ENCODE measurements around the gene PAFAH2.

Gene PAFAH2

GRCh38 chr1:26023826-26024225 is 26.0 kb upstream of the PAFAH2 start:
- no peak overlapping the region for H3K4me3 ChIP-seq (ENCODE audit: low read length)
- no peaks in the 10 kb centered on the region for H3F3A ChIP-seq (ENCODE audit: insufficient read depth, low read length)
- no peak overlapping the region for H3K9ac ChIP-seq (ENCODE audit: low read length)
- DNase-seq, result no peak
- no peak overlapping the region for H2AFZ ChIP-seq (ENCODE audit: low read length)
- H3K36me3 ChIP-seq (replicated peaks; ENCODE audit: insufficient read depth, low read length), result no peaks in the 10 kb centered on the region
- no peaks in the 10 kb centered on the region for H3K9me3 ChIP-seq (replicated peaks; ENCODE audit: insufficient read depth, low read length)
- H3K79me2 ChIP-seq (ENCODE audit: low read length), result no peaks in the 10 kb centered on the region
- no peak overlapping the region for H3K4me2 ChIP-seq (ENCODE audit: low read depth, low read length)
- no peaks in the 10 kb centered on the region for H4K20me1 ChIP-seq (ENCODE audit: insufficient read depth, low read length)
- H3K27ac ChIP-seq (ENCODE audit: low read length), result no peak overlapping the region
- TF ChIP-seq CTCF (IDR thresholded peaks at IDR 0.05; ENCODE audit: low read length) (no peak), EZH2phosphoT487 (IDR thresholded peaks at IDR 0.05; ENCODE audit: low read length) (no peak), EZH2 (optimal IDR thresholded peaks at IDR 0.05; ENCODE audit: low read depth, low read length) (no peak)
- no peaks in the 10 kb centered on the region for H3K9me2 ChIP-seq (replicated peaks; ENCODE audit: insufficient read depth, low read length)
- peaks cover 9% of the 10 kb centered on the region; the same call in 1 of the 2 replicates for H3K27me3 ChIP-seq (replicated peaks; ENCODE audit: insufficient read depth, low read length)
- peaks cover 6% of the 10 kb centered on the region; the same call in 1 of the 2 replicates for H3K4me1 ChIP-seq (ENCODE audit: low read length)

- Histone ChIP-seq H3K4me1 (ENCODE audit: low read length) (peaks cover 6% of the 10 kb centered on the region; the same call in 1 of the 2 replicates), H3K27me3 (replicated peaks; ENCODE audit: insufficient read depth, low read length) (peaks cover 9% of the 10 kb centered on the region; the same call in 1 of the 2 replicates), H3K27ac (ENCODE audit: low read length) (no peak overlapping the region), H3K36me3 (replicated peaks; ENCODE audit: insufficient read depth, low read length) (no peaks in the 10 kb centered on the region), H3K9me3 (replicated peaks; ENCODE audit: insufficient read depth, low read length) (no peaks in the 10 kb centered on the region), H2AFZ (ENCODE audit: low read length) (no peak overlapping the region), H3F3A (ENCODE audit: insufficient read depth, low read length) (no peaks in the 10 kb centered on the region), H3K79me2 (ENCODE audit: low read length) (no peaks in the 10 kb centered on the region), H3K4me3 (ENCODE audit: low read length) (no peak overlapping the region), H3K4me2 (ENCODE audit: low read depth, low read length) (no peak overlapping the region), H4K20me1 (ENCODE audit: insufficient read depth, low read length) (no peaks in the 10 kb centered on the region), H3K9me2 (replicated peaks; ENCODE audit: insufficient read depth, low read length) (no peaks in the 10 kb centered on the region), H3K9ac (ENCODE audit: low read length) (no peak overlapping the region)
- no peak for DNase-seq
- TF ChIP-seq CTCF (IDR thresholded peaks at IDR 0.05; ENCODE audit: low read length), result no peak
- TF ChIP-seq EZH2 (optimal IDR thresholded peaks at IDR 0.05; ENCODE audit: low read depth, low read length), result no peak
- TF ChIP-seq EZH2phosphoT487 (IDR thresholded peaks at IDR 0.05; ENCODE audit: low read length), result no peak
These were observed 25.1 kb upstream of the PAFAH2 start for GRCh38 chr1:26023009-26023408.

GRCh38 chr1:26022404-26022779 is 24.5 kb upstream of the PAFAH2 start:
- Histone ChIP-seq H3F3A (ENCODE audit: insufficient read depth, low read length) (no peaks in the 10 kb centered on the region), H3K4me2 (ENCODE audit: low read depth, low read length) (no peak overlapping the region), H3K9me3 (replicated peaks; ENCODE audit: insufficient read depth, low read length) (no peaks in the 10 kb centered on the region), H3K27ac (ENCODE audit: low read length) (no peak overlapping the region), H3K36me3 (replicated peaks; ENCODE audit: insufficient read depth, low read length) (no peaks in the 10 kb centered on the region), H3K27me3 (replicated peaks; ENCODE audit: insufficient read depth, low read length) (peaks cover 9% of the 10 kb centered on the region; the same call in 1 of the 2 replicates), H3K4me1 (ENCODE audit: low read length) (peaks cover 6% of the 10 kb centered on the region; the same call in 1 of the 2 replicates), H4K20me1 (ENCODE audit: insufficient read depth, low read length) (no peaks in the 10 kb centered on the region), H3K4me3 (ENCODE audit: low read length) (no peak overlapping the region), H3K79me2 (ENCODE audit: low read length) (no peaks in the 10 kb centered on the region), H3K9ac (ENCODE audit: low read length) (no peak overlapping the region), H3K9me2 (replicated peaks; ENCODE audit: insufficient read depth, low read length) (no peaks in the 10 kb centered on the region), H2AFZ (ENCODE audit: low read length) (no peak overlapping the region)
- no peak for DNase-seq
- TF ChIP-seq EZH2 (optimal IDR thresholded peaks at IDR 0.05; ENCODE audit: low read depth, low read length) (no peak), EZH2phosphoT487 (IDR thresholded peaks at IDR 0.05; ENCODE audit: low read length) (no peak)

GRCh38 chr1:26021647-26022403 is 24.0 kb upstream of the PAFAH2 start, which contains the start of gene EXTL1:
TSS of gene EXTL1 (plus strand) at chr1:26021775. CDS start at chr1:26022647, 872 bp downstream.
- TF ChIP-seq CTCF (IDR thresholded peaks at IDR 0.05; ENCODE audit: low read length) (no peak), EZH2 (optimal IDR thresholded peaks at IDR 0.05; ENCODE audit: low read depth, low read length) (no peak), EZH2phosphoT487 (IDR thresholded peaks at IDR 0.05; ENCODE audit: low read length) (no peak)
- DNase-seq, result no peak
- Histone ChIP-seq H3K4me3 (ENCODE audit: low read length) (no peak within 1 kb of the TSS), H3K9me3 (replicated peaks; ENCODE audit: insufficient read depth, low read length) (no peaks in the 10 kb centered on the region), H3K4me2 (ENCODE audit: low read depth, low read length) (no peak within 1 kb of the TSS), H3K27me3 (replicated peaks; ENCODE audit: insufficient read depth, low read length) (peaks cover 9% of the 10 kb centered on the region; the same call in 1 of the 2 replicates), H3K27ac (ENCODE audit: low read length) (no peak within 1 kb of the TSS), H3K9ac (ENCODE audit: low read length) (no peak within 1 kb of the TSS), H3K9me2 (replicated peaks; ENCODE audit: insufficient read depth, low read length) (no peaks in the 10 kb centered on the region), H3F3A (ENCODE audit: insufficient read depth, low read length) (no peaks in the 10 kb centered on the region), H4K20me1 (ENCODE audit: insufficient read depth, low read length) (no peaks in the 10 kb centered on the region), H3K36me3 (replicated peaks; ENCODE audit: insufficient read depth, low read length) (no peaks in the 10 kb centered on the region), H3K79me2 (ENCODE audit: low read length) (no peaks in the 10 kb centered on the region), H3K4me1 (ENCODE audit: low read length) (peaks cover 6% of the 10 kb centered on the region; the same call in 1 of the 2 replicates), H2AFZ (ENCODE audit: low read length) (no peak within 1 kb of the TSS)
